Gastroesophageal sphincter (tissue), 4 donors: ENCODE measurements around the gene SLC39A11. TPM values are rescaled to one million over a fixed set of nuclear protein-coding genes. Genes with fewer than 3 reads are reported as not detected.

Source experiments
- ATAC-seq: fragments of 150-250 bp; one replicate; pipeline ENCODE4 v1.9.1; 2016; ENCODE audit warnings: mild to moderate bottlenecking, moderate library complexity
- H3K27ac ChIP-seq, 4 donors: fragments of 200-600 bp; sonication (generic) in 3 of 4; 1 replicate in 3 of 4; 2 replicates in 1 of 4; pipeline ENCODE4 v1.5.1; 2016 to 2019
- H3K27me3 ChIP-seq: fragments of 200-600 bp; sonication (generic); one replicate; pipeline ENCODE4 v1.5.1; 2019
- H3K36me3 ChIP-seq, 2 donors: fragments of 200-600 bp; sonication (generic); one replicate each; pipeline ENCODE4 v1.5.1; 2019; ENCODE audit warnings: control low read depth in 1 of 2
- H3K4me1 ChIP-seq, 3 donors: fragments of 200-600 bp; sonication (generic); 1 replicate in 2 of 3; 2 replicates in 1 of 3; pipeline ENCODE4 v1.5.1; 2016 to 2019; ENCODE audit warnings: control low read depth in 2 of 3
- H3K4me3 ChIP-seq, 2 donors: fragments of 200-600 bp; sonication (generic); one replicate each; pipeline ENCODE4 v1.5.1; 2019; ENCODE audit warnings: mild to moderate bottlenecking in 1 of 2, moderate library complexity in 1 of 2
- H3K9me3 ChIP-seq, 3 donors: fragments of 200-600 bp; sonication (generic); one replicate each; pipeline ENCODE4 v1.5.1; 2017 to 2019; ENCODE audit warnings: control low read depth in 2 of 3
- EP300 ChIP-seq: sonication (generic); formaldehyde crosslinking; IDR thresholded peaks from one replicate; pipeline ENCODE4 v1.6.1; 2017; ENCODE audit warnings: antibody characterized with exemption, mild to moderate bottlenecking
- POLR2A ChIP-seq, 2 donors: fragments of 450-650 bp; IDR thresholded peaks; one replicate each; pipeline ENCODE4 v1.6.1; 2017; ENCODE audit warnings: antibody characterized with exemption in 2 of 2, mild to moderate bottlenecking in 2 of 2, moderate library complexity in 1 of 2
- POLR2AphosphoS5 ChIP-seq: sonication (generic); formaldehyde crosslinking; IDR thresholded peaks from one replicate; pipeline ENCODE4 v1.6.1; 2017; ENCODE audit warnings: antibody characterized with exemption
- WGBS, 2 donors: methylation state at CpG; one replicate each; pipeline ENCODE4 v1.1.5; 2018; ENCODE audit warnings: low coverage in 1 of 2; 5-methylcytosine and 5-hydroxymethylcytosine counted together
- total RNA-seq, 4 donors: library from RNA; depleted of rRNA; stranded (reverse); fragments of >200 nt; gene quantifications; one replicate each; pipeline ENCODE4 v1.1.0, GENCODE V29; 2016
- TF ChIP-seq, protein P1 (sequence below), 4 experiments: fragments of 200-600 bp in 2 of 4; fragments of 450-650 bp in 2 of 4; sonication (generic) in 1 of 4; IDR thresholded peaks; one replicate each; pipeline ENCODE4 v1.5.1; 2017 to 2019; ENCODE audit warnings: antibody characterized with exemption in 4 of 4, mild to moderate bottlenecking in 2 of 4, moderate library complexity in 2 of 4

The SLC39A11 gene
- total RNA-seq, 4 donors from 2014 or later: 11.6 to 16.8 (median 14.5) TPM

- Histone ChIP-seq H3K9me3 (no peaks in the 10 kb centered on the region), H3K27me3 (no peaks in the 10 kb centered on the region), H3K4me3 (no peak overlapping the region), H3K36me3 (no peaks in the 10 kb centered on the region), H3K27ac (no peak overlapping the region), H3K4me1 (no peaks in the 10 kb centered on the region)
- WGBS, 2 donors: 94 to 100% methylated on average over 1 to 5 of the region's 5 CpGs
- TF ChIP-seq EP300 (no peak), POLR2AphosphoS5 (no peak), POLR2A (IDR thresholded peaks at IDR 0.05) (no peak)
- TF ChIP-seq, protein P1, sequence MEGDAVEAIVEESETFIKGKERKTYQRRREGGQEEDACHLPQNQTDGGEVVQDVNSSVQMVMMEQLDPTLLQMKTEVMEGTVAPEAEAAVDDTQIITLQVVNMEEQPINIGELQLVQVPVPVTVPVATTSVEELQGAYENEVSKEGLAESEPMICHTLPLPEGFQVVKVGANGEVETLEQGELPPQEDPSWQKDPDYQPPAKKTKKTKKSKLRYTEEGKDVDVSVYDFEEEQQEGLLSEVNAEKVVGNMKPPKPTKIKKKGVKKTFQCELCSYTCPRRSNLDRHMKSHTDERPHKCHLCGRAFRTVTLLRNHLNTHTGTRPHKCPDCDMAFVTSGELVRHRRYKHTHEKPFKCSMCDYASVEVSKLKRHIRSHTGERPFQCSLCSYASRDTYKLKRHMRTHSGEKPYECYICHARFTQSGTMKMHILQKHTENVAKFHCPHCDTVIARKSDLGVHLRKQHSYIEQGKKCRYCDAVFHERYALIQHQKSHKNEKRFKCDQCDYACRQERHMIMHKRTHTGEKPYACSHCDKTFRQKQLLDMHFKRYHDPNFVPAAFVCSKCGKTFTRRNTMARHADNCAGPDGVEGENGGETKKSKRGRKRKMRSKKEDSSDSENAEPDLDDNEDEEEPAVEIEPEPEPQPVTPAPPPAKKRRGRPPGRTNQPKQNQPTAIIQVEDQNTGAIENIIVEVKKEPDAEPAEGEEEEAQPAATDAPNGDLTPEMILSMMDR (IDR thresholded peaks at IDR 0.05): no peak
- ATAC-seq: no peak
These were observed 345.0 kb downstream of the SLC39A11 start for GRCh38 chr17:72747501-72747900.

GRCh38 chr17:72745241-72745640 lies 347.2 kb downstream of the SLC39A11 start:
- 100% methylated on average over 1 of the region's 2 CpGs for WGBS, 2 donors
- ATAC-seq: no peak
- no peak overlapping the region for H3K27ac ChIP-seq

DNA sequence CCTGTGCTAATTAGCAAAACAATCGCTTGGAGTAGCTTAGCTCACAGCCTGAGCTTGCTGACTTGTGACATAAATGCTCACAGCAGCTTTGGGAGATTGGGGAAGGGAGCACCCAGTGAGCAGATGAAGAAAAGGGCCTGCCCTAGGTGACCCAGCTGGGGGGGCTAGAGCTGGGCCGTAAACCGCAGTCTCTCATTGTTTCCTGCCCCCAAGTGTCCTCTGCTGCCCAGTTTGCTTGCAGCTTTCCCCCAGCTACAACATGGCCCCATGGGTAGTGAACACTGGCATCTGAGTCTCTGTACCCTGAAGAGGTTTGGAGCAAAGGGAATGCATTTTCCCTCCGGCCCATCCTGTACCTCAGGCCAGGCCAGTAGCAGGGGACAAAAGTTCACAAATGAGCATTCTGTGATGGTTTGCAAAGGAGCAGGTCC lies 349.4 kb downstream of the SLC39A11 start:
- Histone ChIP-seq H3K4me3 (no peak overlapping the region), H3K27ac (no peak overlapping the region), H3K4me1 (no peaks in the 10 kb centered on the region), H3K9me3 (no peaks in the 10 kb centered on the region), H3K27me3 (no peaks in the 10 kb centered on the region), H3K36me3 (no peaks in the 10 kb centered on the region)
- WGBS, 2 donors: 75% methylated on average over 3 of the region's 4 CpGs; no CpG with 5 or more reads in 1 of the 2 donors
- no peak for ATAC-seq
- TF ChIP-seq POLR2A (IDR thresholded peaks at IDR 0.05): no peak
- no peak for TF ChIP-seq POLR2AphosphoS5

More at GRCh38 chr17:72745241-72745640, 347.2 kb downstream of the SLC39A11 start:
- TF ChIP-seq, protein P1 (IDR thresholded peaks at IDR 0.05): no peak
- TF ChIP-seq EP300: no peak
- no peak for TF ChIP-seq POLR2A (IDR thresholded peaks at IDR 0.05)
- no peak for TF ChIP-seq POLR2AphosphoS5
- H3K27me3 ChIP-seq: no peaks in the 10 kb centered on the region
- no peak overlapping the region for H3K4me3 ChIP-seq
- no peaks in the 10 kb centered on the region for H3K4me1 ChIP-seq
- H3K36me3 ChIP-seq: no peaks in the 10 kb centered on the region
- no peaks in the 10 kb centered on the region for H3K9me3 ChIP-seq

DNA sequence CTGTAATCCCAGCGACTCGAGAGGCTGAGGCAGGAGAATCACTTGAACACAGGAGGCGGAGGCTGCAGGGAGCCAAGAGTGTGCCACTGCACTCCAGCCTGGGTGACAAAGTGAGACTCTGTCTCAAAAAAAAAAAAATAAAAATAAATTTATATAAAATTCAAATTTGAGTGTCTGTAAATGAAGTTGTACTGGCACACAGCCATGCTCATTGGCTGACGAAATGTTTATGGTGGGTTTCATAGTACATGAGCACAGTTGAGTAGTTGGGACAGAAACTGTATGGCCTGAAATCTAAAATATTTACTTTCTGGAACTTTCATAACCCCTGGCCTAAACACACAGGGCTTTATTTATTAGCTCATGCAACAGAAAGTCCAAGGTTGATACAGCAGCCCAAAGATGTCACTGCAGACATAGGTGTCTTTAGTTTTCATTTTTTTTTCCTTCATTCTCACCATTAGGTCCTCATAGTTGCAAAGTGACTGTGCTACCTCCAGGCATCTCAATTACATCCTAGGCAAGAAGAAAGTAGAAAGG lies 355.3 kb downstream of the SLC39A11 start:
- no peaks in the 10 kb centered on the region for H3K4me1 ChIP-seq
- TF ChIP-seq EP300 (no peak), POLR2A (IDR thresholded peaks at IDR 0.05) (no peak), POLR2AphosphoS5 (no peak)
- TF ChIP-seq, protein P1 (IDR thresholded peaks at IDR 0.05): no peak
- no peak for ATAC-seq
- H3K9me3 ChIP-seq: no peaks in the 10 kb centered on the region
- 86 to 93% methylated on average over 3 to 4 of the region's 4 CpGs for WGBS, 2 donors
- H3K27me3 ChIP-seq: no peaks in the 10 kb centered on the region
- H3K27ac ChIP-seq: no peak overlapping the region
- peaks cover 0 to 24% of the 10 kb centered on the region in 2 donors for H3K36me3 ChIP-seq
- H3K4me3 ChIP-seq: no peak overlapping the region

DNA sequence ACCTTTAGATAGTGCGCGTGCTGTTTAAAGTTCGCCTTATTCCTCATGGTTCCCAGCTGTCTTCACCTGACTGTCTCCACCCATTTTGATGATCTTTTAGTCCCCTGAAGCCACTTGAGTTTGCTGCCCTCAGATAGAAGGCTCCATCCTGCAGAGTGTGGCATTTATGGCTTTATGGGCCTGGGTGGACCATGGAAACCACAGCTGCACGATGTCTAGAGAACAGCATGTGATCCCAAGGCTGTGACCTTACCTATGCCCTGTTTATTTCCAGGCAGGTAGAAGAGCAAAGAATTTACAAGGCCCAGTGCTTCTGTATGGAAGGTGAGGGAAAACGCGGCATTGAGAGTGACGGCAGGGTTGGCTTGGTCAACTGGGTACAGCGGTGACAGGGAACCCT lies 356.9 kb downstream of the SLC39A11 start:
- 84 to 94% methylated on average over 5 to 6 of the region's 8 CpGs for WGBS, 2 donors
- no peak for TF ChIP-seq POLR2A (IDR thresholded peaks at IDR 0.05)
- no peak for TF ChIP-seq EP300
- TF ChIP-seq, protein P1 (IDR thresholded peaks at IDR 0.05): no peak
- no peak for TF ChIP-seq POLR2AphosphoS5
- Histone ChIP-seq H3K27me3 (no peaks in the 10 kb centered on the region), H3K36me3 (peaks cover 0 to 24% of the 10 kb centered on the region in 2 donors), H3K4me1 (no peaks in the 10 kb centered on the region), H3K9me3 (no peaks in the 10 kb centered on the region), H3K27ac (no peak overlapping the region), H3K4me3 (no peak overlapping the region)
- no peak for ATAC-seq
